A549 (cell line): Measurements from ENCODE around the gene MRPS18B. TPM values are rescaled to one million over a fixed set of nuclear protein-coding genes. Genes with fewer than 3 reads are reported as not detected.

Experiments used
- ATAC-seq, 2 experiments: fragments of 200-7000 bp in 1 of 2; fragments of >200 bp in 1 of 2; cut with Nextera tagmentation in 1 of 2; cut with Tn5 transposase in 1 of 2; 3 replicates each; pipeline versions ENCODE4 v1.8.0 to v1.9.1; 2018 to 2020; ENCODE audit warnings: mild to moderate bottlenecking in 1 of 2, moderate library complexity in 1 of 2
- CTCF ChIA-PET: fragments of 300-600 bp; sonication (Branson Sonifier 250); formaldehyde crosslinking; extraction: SDS; loops from one replicate; lab custom pipeline; 2021; ENCODE audit warnings: antibody characterized with exemption, inconsistent platforms; lab: Yijun Ruan, JAX
- POLR2A ChIA-PET: fragments of 350-600 bp; formaldehyde crosslinking; extraction: SDS; loops from one replicate; lab custom pipeline; 2021; ENCODE audit warnings: antibody characterized with exemption, inconsistent platforms; lab: Yijun Ruan, JAX
- DNase-seq, 2 experiments: peaks; one replicate each; pipeline versions ENCODE4 v3.0.0 to v3.0.0-alpha.2; 2011 to 2016; ENCODE audit warnings: low read depth in 1 of 2, low spot score in 1 of 2
- FAIRE-seq: peaks from 2 replicates; lab custom pipeline; 2011; peaks lifted over from hg19 to GRCh38; lab: Jason Lieb, UNC
- H3K27ac ChIP-seq, 2 experiments: fragments of >200 bp; sonication (Bioruptor Twin); formaldehyde crosslinking; 3 replicates each; pipeline ENCODE4 v1.5.1; 2016 to 2017
- H3K4me1 ChIP-seq: fragments of >200 bp; sonication (Bioruptor Twin); formaldehyde crosslinking; 3 replicates; pipeline ENCODE4 v1.6.1; 2016
- H3K4me2 ChIP-seq: fragments of >200 bp; sonication (Bioruptor Twin); formaldehyde crosslinking; 3 replicates; pipeline ENCODE4 v1.6.1; 2016
- H3K4me3 ChIP-seq: fragments of >200 bp; sonication (Bioruptor Twin); formaldehyde crosslinking; 3 replicates; pipeline ENCODE4 v1.5.1; 2016
- H3K9me3 ChIP-seq: fragments of >200 bp; sonication (Bioruptor Twin); formaldehyde crosslinking; 3 replicates; pipeline ENCODE4 v1.6.1; 2016
- ATOH8 ChIP-seq: fragments of 250-450 bp; sonication (Bioruptor Pico); IDR thresholded peaks from 2 replicates; pipeline ENCODE4 v1.5.0; 2020; ENCODE audit warnings: low read depth, mild to moderate bottlenecking, moderate library complexity
- BHLHE40 ChIP-seq: IDR thresholded peaks from 2 replicates; pipeline ENCODE4 v1.6.1; 2012; ENCODE audit warnings: low read depth, low read length, inconsistent platforms
- ELK1 ChIP-seq: fragments of 150-350 bp; IDR thresholded peaks from 2 replicates; pipeline ENCODE4 v1.6.1; 2014; ENCODE audit warnings: low read depth, mild to moderate bottlenecking, low read length
- EP300 ChIP-seq, 2 experiments: fragments of >200 bp; sonication (Bioruptor Twin); formaldehyde crosslinking; IDR thresholded peaks; 2 replicates in 1 of 2; 3 replicates in 1 of 2; pipeline ENCODE4 v1.6.1; 2016 to 2017
- ESRRA ChIP-seq: fragments of 150-350 bp; IDR thresholded peaks from 2 replicates; pipeline ENCODE4 v1.6.1; 2014; ENCODE audit warnings: mild to moderate bottlenecking, low read length, borderline replicate concordance
- FOSB ChIP-seq: fragments of 250-450 bp; sonication (Bioruptor Pico); IDR thresholded peaks from 2 replicates; pipeline ENCODE4 v1.5.0; 2020; ENCODE audit warnings: mild to moderate bottlenecking, moderate library complexity
- GATA3 ChIP-seq: IDR thresholded peaks from 2 replicates; pipeline ENCODE4 v1.6.1; 2012; ENCODE audit warnings: borderline replicate concordance
- HDAC2 ChIP-seq: fragments of 200-600 bp; sonication (generic); IDR thresholded peaks from 2 replicates; pipeline ENCODE4 v1.6.1; 2016
- HES2 ChIP-seq: fragments of >200 bp; sonication (Bioruptor Twin); formaldehyde crosslinking; IDR thresholded peaks from 2 replicates; pipeline ENCODE4 v1.6.1; 2016
- JUN ChIP-seq, 2 experiments: fragments of >200 bp; sonication (Bioruptor Twin); formaldehyde crosslinking; IDR thresholded peaks; 2 replicates in 1 of 2; 3 replicates in 1 of 2; pipeline ENCODE4 v1.6.1; 2016 to 2017
- KDM5A ChIP-seq: fragments of 200-600 bp; sonication (generic); IDR thresholded peaks from 2 replicates; pipeline ENCODE4 v1.6.1; 2016; ENCODE audit warnings: antibody characterized with exemption, mild to moderate bottlenecking
- MAFK ChIP-seq: fragments of 450-650 bp; IDR thresholded peaks from 2 replicates; pipeline ENCODE4 v1.6.1; 2014; ENCODE audit not compliant: partially characterized antibody
- MAX ChIP-seq: IDR thresholded peaks from 2 replicates; pipeline ENCODE4 v1.6.1; 2012
- MYC ChIP-seq: IDR thresholded peaks from 2 replicates; pipeline ENCODE4 v1.6.1; 2012; ENCODE audit warnings: mild to moderate bottlenecking, inconsistent platforms, low read length, improper control_type of control experiment, borderline replicate concordance
- NPAS2 ChIP-seq: fragments of 250-450 bp; sonication (Bioruptor Pico); IDR thresholded peaks from 2 replicates; pipeline ENCODE4 v1.8.0; 2022; ENCODE audit warnings: mild to moderate bottlenecking, moderate library complexity, borderline replicate concordance
- PHF8 ChIP-seq: fragments of 200-600 bp; sonication (generic); IDR thresholded peaks from 2 replicates; pipeline ENCODE4 v1.6.1; 2016; ENCODE audit warnings: low read depth, mild to moderate bottlenecking, antibody characterized with exemption, moderate library complexity, borderline replicate concordance
- POLR2A ChIP-seq: IDR thresholded peaks from 2 replicates; pipeline ENCODE4 v1.6.1; 2012; ENCODE audit warnings: mild to moderate bottlenecking, low read length
- SREBF2 ChIP-seq: fragments of 450-650 bp; IDR thresholded peaks from 2 replicates; pipeline ENCODE4 v1.6.1; 2014; ENCODE audit warnings: mild to moderate bottlenecking, moderate library complexity
- TP53 ChIP-seq: fragments of 250-450 bp; sonication (Bioruptor Pico); IDR thresholded peaks from 2 replicates; pipeline ENCODE4 v1.5.0; 2021; ENCODE audit warnings: mild to moderate bottlenecking, moderate library complexity
- WGBS: methylation state at CpG from one replicate; pipeline ENCODE4 v1.1.6; 2017; ENCODE audit errors: missing lambda C conversion rate; 5-methylcytosine and 5-hydroxymethylcytosine counted together
- polyA plus RNA-seq, 4 experiments: library from polyadenylated mRNA; depleted of rRNA in 3 of 4; stranded (reverse); fragments of >200 nt; fragmentation: RNase III in 1 of 4; extraction: RNeasy Plus Mini Kit Qiagen cat#74134 plus additional on column Dnase treatment in 1 of 4; gene quantifications; 2 replicates in 3 of 4; 3 replicates in 1 of 4; pipeline ENCODE4 v1.2.3, GENCODE V29; 2011 to 2017

Gene MRPS18B
- polyA plus RNA-seq, 2 of the 4 experiments (the other 2 are of a cell fraction): 85.3 to 91.1 TPM

GRCh38 chr6:30647242-30648116 lies 29.8 kb downstream of the MRPS18B start:
- ATAC-seq (peak; percentile 91), DNase-seq (peak; percentile 69 to 71)
- H3K4me1 ChIP-seq: peaks cover 9% of the 10 kb centered on the region
- H3K9me3 ChIP-seq: no peaks in the 10 kb centered on the region
- H3K4me2 ChIP-seq: peak overlapping the region; percentile 71
- peak overlapping the region; percentile 88 to 97 for H3K27ac ChIP-seq
- H3K4me3 ChIP-seq: peak overlapping the region; percentile 72
- CTCF ChIA-PET: interaction anchor here (0.6 kb wide), 2 partner anchors 75 to 108 kb away, joined by 3 to 6 read pairs; no protein-coding TSS in a partner anchor
- POLR2A ChIA-PET: interaction anchor here (1.0 kb wide), 1 partner anchor 30 kb away, joined by 4 read pairs; the partner anchor contains the start of genes MRPS18B and PPP1R10
- TF ChIP-seq ELK1 (no peak), JUN (IDR thresholded peaks at IDR 0.05) (peak in 1 of 2 experiments; percentile 57; a peak in 1 of 5 replicates), NPAS2 (CRISPR knock-in tag) (no peak), TP53 (CRISPR knock-in tag) (no peak), ATOH8 (CRISPR knock-in tag) (no peak), FOSB (no peak), BHLHE40 (no peak), MAX (peak; percentile 55), HDAC2 (no peak), ESRRA (0 out of 2 replicates have a peak, but pooled peaks have one; percentile 44), KDM5A (no peak), PHF8 (peak; percentile 59), POLR2A (peak; percentile 49)
- TF ChIP-seq, all 56 proteins: peak for 5
- no peak for FAIRE-seq
- WGBS: 1% methylated on average over 24 of the region's 78 CpGs

- no peak overlapping the region for H3K4me2 ChIP-seq
- ChIA-PET POLR2A (interaction anchor here (0.7 kb wide), 1 partner anchor 101 kb away, joined by 3 read pairs; no protein-coding TSS in a partner anchor), CTCF (interaction anchor here (0.8 to 2.1 kb wide), 3 partner anchors 21 to 178 kb away, joined by 4 to 7 read pairs (median 6); partner anchors contain the start of gene DHX16)
- no peaks in the 10 kb centered on the region for H3K9me3 ChIP-seq
- FAIRE-seq (no peak), DNase-seq (no peak), ATAC-seq (no peak)
- H3K27ac ChIP-seq: no peak overlapping the region
- H3K4me1 ChIP-seq: peaks cover 8% of the 10 kb centered on the region
- WGBS: 95% methylated on average over 12 of the region's 12 CpGs
- H3K4me3 ChIP-seq: no peak overlapping the region
- no peak for TF ChIP-seq KDM5A
- TF ChIP-seq HDAC2: no peak
- TF ChIP-seq POLR2A: no peak
- no peak for TF ChIP-seq NPAS2 (CRISPR knock-in tag)
- TF ChIP-seq SREBF2: no peak
- no peak for TF ChIP-seq GATA3
- no peak for TF ChIP-seq MYC
- no peak for TF ChIP-seq EP300 (IDR thresholded peaks at IDR 0.05)
- no peak for TF ChIP-seq MAFK
- TF ChIP-seq HES2: no peak
Measured at GRCh38 chr6:30651143-30651542, 33.5 kb downstream of the MRPS18B start.
